SW480 (cell line): ENCODE results near the gene HAND1.

Experiments
- DNase-seq: peaks from one replicate; pipeline ENCODE4 v3.0.0-alpha.2; 2016; ENCODE audit warnings: low spot score

HAND1 gene

DNA sequence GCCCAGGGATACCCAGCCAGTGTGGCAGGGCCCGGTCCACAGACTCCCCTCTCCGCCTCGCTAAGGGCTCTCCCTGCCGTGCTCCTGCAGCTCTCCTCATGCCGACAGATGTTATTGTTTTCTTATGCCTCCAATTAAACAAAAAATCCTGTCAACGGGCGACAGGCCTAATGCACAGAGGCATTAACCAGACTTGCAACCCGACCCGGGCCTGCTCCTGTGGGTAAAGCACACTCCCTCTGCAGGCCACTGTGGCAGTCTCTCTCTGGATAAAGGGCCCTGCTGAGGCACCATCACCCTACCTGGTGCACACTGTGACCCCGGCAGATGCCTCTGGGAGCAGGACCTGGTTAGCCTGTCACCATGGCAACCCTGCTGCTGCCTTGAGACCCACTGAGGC is 27.5 kb upstream of the HAND1 start:
- DNase-seq, result no peak

DNA sequence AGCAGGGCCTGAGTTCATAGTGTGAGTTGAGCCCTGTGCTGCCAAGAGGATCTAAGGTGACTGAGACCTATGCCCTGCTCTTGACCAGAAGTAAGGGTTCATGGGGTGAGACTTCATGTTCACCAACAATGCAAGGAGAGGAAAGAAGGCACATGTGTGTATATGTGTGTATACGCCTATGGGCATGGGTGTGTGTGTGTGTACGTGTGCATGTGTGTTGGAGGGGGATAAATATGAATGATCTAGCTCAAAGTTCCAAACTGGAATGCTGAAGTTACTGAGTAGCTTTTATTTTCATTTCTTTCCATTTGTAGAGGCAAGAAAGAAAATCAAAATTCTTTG is 25.6 kb upstream of the HAND1 start:
- DNase-seq, result no peak

DNA sequence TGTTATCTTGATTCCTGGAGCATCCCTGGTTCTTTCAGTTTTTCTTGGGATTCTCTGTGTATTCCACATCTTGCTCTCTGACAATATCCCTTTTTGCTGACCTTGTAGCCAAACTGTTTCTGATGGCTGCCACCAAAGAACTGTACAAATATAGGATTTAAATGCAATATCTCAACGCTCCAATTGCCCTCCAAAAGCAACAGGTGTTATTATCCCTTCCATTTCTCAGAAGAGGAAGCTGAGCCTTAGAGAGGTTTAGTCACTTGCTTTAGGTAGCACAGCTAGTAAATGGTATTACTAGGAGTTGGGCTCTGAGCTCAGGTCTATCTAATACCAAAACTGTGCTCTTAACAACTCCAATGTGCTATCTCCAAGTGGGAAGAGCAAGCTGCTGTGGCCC is 24.2 kb upstream of the HAND1 start:
- no peak for DNase-seq

DNA sequence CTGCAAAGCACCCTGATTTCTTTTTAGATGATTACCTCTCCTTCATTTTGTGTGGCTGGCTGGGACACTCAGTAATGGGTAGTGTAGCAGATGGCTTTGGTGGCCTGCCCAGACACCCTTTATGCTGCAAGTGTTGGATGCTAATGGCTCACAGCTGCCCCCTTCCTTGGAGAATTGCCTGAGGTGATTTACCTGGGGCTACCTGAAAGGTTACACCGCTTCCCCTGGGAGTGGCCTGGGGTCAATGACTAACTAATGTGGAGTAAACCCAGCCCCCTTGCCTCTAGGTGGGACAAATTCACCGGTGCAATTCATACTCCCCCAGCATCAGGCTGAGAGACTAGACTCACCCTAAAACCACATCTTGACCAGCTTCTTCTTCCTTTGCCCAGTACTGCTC is 23.5 kb upstream of the HAND1 start:
- DNase-seq, result no peak

DNA sequence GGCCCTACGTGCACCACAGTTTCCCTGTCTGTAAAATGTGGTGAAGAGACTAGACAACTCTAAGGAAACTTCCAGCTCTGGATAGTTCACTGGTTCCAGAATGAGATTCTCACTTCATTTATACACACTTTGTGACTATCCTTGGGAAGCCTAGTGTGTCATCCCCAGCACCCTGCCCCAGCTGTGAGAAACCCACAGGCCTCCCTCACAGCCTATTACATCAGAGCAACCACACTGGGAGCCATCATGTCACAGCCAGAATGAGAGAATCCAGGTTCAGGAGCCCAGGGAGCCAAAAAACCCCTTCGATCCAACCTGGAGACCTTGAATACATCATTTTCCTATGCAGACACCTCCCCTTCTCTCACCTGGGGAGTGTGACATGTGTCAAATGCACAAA is 21.0 kb upstream of the HAND1 start:
- no peak for DNase-seq

DNA sequence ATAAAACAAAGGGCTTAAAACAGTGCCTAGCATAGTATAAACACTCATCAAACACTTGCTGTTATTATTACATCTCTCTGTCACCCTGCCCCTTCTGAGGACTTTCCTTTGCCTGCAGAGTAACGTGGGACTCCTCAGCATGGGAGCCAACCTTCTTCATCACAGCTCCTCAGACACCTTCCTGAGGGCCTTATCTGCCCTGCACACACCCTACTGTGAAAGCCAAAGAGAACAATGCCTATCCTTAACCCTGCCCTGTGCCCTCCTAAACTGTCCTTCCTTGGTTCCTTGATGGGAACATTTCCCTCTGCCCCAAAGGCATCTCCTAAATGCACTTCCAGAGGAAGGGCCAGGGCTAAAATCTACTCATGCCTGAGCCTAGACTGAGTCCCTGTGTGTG is 20.6 kb upstream of the HAND1 start:
- DNase-seq, result no peak

DNA sequence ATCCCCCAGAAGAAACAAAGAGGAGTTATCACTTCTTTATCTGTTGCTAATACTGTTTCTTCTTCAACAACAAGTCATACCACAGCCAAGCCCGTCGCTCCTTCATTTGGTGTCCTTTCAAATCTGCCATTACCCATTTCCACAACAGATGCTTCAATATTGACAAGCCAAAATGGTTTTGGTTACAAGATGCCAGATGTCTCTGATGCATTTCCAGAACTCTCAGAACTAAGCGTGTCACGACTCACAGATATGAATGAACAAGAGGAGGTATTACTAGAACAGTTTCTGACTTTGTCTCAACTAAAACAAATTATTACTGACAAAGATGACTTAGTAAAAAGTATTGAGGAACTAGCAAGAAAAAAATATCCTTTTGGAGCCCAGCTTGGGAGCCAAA is 16.0 kb upstream of the HAND1 start:
- DNase-seq, result no peak

DNA sequence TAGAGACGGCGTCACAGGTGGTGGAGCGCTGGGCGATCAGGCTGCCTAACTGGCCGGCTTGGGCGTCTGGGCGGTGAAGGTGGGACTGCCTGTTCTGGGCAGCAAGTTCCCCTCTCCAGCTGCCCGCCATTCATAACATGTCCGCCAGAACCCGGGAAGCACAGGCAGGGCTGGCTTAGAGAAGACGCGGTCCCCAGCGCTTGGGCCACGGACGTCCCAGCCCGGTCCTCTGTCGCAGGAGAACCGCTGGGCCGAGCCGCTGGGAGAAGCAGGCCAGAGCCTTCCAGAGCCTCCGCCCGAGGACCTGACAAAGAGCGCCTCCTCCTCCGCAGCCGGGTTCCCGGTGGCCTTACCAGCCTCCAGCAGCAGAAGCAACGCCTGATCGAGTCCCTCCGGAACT is 15.2 kb upstream of the HAND1 start:
- DNase-seq, result no peak

DNA sequence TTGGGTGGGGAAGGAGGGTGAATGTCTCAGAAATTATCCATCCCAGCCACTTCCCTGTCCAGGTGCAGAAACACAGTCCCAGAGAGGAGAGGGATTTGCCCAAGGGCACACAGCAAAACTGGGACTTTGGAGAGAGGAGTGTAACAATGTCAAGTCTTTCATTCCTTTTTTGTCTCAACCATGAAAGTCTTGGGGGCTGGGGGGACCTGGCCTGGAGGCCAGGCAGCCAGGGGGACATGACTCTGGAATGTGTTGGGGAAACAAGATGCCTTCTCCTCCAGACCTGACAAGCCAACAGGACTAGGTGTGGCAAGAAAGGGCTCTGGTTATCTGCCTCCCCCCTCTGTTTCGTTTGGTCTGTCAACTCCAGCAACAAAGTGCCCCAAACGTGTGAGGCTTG is 13.9 kb upstream of the HAND1 start:
- no peak for DNase-seq

DNA sequence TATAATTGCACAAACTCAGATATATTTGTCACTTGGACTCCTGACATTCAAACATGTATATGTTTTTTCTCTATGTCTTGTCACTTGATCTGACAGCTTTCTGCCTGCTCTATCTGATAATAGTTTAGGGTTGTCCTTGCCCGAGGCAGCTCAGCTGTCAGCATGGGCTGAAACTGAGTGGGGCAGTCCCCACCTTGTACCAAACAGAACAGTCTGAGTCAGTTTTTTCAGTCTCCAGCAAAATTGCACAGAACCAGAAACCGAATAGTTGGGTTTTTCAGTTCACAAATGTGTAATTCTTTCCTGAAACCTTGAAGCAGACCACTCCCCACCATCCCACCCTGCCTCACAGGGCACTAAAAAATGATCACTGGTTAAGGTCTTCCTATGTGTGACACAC is 9.5 kb upstream of the HAND1 start:
- no peak for DNase-seq

DNA sequence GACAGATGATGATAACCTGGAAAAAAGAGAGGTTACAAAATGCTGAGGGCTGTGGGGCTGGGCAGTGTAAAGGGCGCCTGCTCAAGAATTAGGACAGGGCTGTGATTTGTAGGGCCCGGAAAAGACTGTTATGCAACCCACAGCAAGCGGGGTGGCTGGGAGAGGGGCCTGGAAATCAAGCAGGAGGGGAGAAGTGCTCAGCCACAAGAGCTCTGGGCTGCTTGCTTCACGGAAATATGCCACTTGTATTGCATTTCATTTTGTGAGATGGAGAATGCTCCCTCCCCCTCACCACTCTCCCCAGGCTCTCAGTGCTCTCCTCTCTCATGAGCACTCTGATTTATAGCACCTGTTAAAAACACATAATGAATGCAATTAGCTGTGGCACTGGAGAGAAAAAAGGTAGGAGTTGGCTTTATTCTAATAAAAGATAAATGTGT is 8.4 kb upstream of the HAND1 start:
- no peak for DNase-seq

DNA sequence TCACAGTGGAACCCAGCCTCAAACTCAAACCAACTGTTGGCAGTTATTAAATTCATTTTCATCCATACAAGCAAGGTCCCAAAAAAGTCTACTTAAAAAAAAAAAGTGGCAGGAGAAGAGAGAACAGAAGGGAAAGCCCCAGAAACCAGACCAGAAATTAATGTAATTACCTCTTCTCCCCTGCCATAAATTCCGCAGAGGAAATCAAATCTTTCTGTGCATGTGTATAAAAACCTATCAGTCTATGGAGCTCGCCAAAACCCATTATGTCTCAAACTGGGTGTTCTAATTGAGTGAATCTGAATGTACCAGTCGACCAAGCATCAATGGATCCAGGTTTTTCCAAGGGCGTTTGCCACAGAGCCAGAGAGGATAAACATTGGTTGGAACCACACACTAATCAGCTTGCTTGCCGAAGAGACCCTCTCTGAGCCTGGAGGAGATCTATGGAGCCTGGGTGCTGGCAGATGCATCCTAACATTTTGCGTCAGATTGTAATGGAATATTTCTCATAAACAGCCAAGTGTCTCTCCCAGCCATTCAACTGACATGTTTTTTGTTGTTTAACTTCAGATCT is 7.9 kb upstream of the HAND1 start:
- DNase-seq, result no peak

DNA sequence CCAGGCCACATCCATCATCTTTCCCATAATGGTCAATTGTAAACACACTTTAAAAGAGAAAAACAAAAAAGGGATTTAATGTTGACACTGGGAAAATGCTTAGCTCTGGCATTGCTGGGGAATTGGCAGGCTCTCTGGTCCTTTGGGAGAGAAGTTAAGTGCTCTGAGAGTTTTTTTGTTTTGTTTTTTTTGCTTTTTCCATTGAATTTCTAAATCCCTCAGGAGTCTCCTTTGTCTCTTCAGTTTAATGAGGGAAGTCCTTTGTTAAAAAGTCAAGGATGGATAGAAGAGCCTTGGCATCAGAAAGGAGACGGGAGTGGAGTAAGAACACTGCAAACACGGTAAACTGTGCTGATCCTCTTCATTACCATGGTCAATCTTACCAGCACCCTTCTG is 7.1 kb upstream of the HAND1 start:
- DNase-seq, result no peak

DNA sequence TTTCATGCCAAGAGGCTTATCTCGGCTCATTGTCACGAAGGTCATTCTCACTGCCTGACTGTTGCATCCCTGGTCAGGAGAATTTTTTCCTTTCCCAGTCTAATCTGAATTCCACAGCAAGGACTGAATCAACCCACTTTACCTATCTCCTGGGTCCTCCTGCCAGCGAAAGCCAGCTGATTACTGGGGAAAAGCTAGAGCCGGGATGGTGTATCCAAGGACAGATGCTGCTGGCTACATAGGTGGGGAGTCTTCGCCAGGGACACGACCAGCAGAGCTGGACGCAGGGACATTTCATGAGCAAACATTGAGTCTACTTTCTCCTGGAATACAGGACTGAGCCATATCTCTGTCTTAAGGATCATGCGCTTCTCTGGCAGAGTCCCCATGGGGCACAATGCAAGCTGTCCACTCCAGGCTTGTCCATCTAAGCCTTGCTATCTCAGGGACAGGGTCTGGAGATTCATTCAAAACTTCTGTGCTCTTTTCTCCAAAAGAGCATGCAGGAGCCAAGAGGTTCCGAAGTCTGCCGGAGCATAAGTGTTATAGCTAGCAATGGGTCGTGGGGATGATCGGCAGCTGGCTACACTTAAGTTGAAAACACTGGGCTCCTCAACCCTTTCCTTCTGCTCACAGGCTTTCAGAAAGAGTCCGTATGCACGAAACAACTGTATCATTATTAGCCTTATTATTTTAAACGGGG is 6.5 kb upstream of the HAND1 start:
- no peak for DNase-seq

DNA sequence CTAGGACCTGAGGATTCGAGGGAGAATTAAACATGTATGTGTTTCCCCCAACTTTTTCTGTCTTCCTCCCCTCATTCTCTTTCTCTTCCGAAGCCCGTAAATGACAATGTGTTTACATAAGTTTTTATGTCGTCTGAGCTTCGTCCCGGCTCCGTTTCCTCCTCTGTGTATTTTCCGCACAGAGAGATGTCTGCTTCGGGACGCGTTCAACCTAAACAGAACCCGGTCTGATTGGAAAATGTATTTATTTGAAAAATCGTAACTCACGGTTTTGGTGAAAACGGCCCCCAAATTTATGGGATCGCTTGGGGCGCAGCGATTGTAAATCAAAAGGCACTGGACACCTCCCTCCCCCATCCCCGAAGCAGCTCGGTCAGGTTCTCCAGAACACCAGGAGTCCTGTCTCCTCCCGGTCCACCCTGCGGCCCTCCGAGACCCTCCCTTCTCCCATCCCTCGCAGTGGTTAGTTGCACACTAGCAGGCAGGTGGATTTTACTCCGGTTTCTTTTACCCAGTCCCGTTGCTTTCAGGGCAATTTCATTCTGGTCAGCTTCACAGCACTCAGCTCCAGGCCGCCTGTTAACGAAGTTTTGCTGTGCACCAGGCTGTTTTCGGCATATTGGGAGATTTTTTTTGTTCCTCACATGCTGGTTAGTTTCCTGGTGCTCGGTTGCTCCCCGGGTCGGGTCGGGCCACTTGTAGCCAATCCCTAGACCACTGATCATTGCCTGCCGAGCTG is 5.8 kb upstream of the HAND1 start:
- DNase-seq, result no peak

DNA sequence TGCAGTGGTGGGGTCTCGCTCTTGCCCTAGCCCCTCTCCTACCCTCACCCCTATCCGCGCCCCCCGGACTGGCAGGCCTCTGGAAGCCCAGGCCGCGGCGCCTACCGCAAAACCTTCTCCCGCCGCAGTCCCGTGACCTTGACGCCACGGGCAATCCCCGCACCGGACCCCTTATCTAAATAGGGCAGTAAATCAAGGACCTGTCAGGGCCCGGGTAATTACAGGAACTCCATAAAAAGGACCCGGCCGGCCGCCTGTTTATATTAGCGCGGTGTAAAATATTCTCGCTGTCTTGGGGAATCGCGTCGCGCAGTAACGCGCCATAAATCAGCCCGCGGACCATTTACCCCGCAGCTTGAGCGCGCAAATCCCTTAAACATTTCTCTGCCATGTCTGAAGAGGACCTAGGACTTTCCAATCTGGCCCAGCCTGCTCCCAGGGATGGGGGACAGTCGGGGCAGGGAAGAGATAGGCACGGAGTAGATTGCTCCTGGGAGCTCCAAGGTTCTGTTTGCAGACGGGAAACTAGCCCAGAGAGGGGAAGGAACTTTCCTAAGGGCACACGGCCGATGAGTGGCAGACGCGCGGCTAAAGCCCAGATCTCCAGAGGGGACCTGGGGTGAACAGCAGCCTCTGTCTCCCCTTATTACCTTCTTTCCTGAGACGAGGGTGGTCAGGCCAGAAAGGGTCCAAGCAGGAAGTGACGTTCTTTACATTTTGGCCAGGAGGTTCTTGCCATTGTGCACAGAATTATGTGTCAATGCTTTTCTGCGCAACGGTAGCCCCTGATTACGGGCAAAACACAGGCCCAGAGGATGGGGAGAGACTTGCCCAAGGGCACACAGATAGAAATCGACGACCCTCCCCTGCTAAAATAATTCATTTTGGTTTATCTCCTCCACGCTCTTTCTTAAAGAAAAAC is 4.8 kb upstream of the HAND1 start:
- no peak for DNase-seq

DNA sequence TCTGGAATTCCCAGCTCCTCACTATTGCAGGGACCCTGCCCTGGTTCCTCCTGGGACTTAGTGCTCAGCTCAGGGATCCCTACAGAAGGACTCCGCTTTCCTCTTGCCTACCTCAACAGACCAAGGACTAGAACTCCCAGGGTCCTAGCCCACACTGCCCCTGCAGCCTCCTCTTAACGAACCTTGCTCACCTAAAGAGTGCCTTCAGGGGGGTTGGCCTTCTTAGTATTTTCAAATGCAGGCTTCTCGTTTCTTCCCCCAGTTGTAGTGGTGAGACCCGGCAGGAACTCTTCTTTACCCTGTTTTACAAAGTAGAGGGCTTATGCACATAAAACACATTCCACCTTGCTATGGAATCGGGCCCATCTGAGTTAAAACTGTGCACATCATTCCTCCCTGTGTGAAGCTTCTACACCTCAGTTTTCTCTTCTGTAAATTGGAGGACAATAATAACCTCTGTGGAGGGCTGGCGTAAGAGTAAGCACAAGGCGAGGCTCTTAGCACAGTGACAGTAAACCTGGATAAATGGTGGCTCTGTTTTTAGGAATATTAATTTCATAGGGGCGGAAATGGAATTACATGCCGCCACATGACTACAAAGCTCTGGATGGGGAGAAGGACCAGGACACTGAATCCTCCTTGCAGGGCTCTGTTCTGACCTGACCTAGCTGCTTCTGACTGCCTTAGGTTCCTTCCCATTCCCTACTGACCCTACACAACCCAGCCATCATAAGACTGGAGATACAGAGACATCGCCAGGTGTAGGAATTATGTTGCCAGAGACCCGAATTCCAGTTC is 3.8 kb upstream of the HAND1 start:
- DNase-seq, result no peak

DNA sequence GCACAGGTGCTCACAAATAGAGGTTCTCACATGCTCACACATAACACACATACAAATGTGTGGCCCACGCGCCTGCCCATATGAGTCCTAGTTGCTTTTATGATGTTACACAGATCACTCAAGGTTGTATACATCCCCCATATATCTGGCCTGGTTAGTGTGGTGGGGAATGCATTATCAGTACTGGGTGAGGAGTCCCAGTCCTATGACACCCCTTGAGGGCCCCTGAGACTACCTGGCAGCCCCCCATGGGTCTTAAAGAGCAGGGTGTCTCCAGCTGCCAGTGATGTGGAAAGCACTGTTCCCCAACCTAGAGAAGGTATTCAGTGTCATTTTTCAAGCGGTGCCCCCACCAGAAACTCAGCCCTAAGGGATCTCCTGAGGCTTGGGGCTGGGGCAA is 2.8 kb upstream of the HAND1 start:
- DNase-seq, result no peak

DNA sequence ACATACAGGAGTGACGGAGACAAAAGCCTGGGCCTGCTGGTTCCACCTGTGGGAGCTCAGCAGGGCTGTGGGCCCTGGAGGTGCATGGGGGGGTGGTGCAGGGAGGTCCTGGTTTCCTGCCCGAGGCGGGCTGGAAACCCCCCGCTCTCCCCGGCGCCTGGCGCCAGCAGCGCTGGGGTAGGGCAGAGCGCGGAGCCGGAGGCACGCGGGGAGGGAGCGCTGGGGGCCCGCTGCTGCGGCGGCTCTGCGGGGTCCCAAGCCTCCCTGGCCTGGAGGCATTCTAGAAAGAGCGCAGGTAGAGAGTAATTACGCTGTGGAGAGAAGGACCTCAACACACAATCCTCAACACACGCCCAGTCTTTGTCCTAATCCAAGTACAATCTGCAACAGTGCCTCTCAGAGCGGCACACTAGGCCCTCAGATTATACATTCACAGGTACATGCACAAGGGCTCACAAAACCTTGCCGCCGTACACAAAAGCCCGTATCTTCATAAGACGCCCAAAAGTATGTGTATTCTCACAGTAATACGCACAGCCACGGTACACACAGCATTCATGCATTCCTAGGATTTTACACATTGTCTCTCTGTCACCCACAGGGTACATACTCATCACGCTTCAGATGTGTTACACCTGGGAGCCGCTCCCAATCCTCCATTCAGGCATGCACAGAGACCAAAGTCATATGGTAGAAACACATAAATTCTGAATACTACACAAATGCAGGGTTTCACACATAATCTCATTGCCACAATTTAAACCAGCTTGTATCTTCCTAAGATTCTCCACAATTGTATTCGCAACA is 2.1 kb upstream of the HAND1 start:
- DNase-seq, result no peak

DNA sequence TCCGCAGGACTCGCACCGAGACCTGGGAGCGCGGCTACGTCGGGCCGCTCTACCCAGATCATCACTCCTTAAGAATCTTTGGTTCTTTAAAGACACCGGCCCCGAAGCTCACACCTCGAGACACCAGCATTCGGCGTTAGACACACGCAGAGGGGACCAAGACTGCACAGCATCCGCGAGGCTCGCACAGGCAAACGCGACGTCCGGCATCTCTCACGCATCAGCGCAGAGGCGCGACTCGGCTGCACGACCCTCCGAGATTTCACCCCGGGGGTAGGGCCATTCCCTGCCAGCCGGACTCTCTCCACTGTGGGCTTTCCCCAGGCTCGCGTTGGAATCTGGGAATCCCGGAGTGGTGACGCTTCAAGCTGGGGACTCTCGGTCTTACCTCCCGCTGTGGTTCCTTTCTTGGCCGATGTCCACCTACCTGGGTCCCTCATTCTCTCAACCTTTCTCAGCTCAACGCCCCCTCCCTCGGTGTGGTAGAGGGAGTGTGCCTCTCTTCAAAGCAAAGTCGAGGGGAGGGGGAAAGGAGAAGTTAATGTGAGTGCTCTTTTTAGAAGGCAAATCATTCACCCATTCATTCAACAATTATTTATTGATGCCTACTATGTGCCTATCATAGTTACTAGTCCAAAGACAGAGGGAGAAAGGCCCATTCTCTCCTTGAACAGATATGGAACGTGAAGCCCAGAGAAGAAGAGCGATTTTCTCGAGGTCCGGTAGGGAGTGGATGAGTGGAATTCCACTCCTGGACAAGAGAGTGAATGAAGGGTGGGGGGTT is 1.3 kb upstream of the HAND1 start:
- no peak for DNase-seq
